Activated naive CD4-positive, alpha-beta T cell treated with Interleukin-2 at 50 U/mL for 16 hours (primary cell): ENCODE results near the gene NAA38.

Source experiments
- DNase-seq: peaks from one replicate; pipeline ENCODE4 v3.0.0-alpha.2; 2020

NAA38 gene

GRCh38 chr17:7839190-7839875, 18.0 kb downstream of the NAA38 start:
- DNase-seq, result no peak

- DNase-seq, result no peak
Observed at GRCh38 chr17:7838090-7839075, 19.0 kb downstream of the NAA38 start.

DNA sequence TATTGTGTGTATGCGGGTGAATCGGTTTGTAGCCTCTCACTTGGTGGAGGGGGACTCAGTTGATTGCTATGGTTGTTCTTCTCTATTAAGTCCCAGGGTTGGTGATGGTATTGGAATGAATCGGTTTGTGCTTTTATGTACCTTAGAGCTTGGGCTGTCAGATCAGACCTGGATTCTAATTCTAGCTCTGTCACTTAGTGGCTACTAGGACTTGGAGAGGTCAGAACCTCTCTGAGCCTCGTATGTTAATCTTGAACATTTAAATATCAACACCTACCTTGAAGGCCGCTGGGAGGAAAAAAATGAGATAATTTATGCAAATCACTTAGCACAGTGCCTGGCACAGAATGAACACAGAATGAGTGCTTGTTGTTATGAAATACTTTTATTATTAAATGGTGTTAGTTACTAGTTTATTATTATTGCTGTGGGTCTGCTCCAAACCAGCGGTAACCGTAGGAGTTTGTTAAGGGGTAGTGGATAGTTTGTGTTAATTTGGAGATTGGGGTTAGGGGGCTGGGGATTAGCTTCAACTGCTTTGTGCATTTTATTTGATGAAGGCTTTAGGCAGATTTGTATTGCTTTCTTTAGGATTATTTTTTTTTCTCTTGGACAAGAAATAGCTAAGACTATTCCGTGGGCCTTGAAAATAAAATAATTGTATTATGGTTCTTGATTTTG, 19.8 kb downstream of the NAA38 start:
- no peak for DNase-seq

DNA sequence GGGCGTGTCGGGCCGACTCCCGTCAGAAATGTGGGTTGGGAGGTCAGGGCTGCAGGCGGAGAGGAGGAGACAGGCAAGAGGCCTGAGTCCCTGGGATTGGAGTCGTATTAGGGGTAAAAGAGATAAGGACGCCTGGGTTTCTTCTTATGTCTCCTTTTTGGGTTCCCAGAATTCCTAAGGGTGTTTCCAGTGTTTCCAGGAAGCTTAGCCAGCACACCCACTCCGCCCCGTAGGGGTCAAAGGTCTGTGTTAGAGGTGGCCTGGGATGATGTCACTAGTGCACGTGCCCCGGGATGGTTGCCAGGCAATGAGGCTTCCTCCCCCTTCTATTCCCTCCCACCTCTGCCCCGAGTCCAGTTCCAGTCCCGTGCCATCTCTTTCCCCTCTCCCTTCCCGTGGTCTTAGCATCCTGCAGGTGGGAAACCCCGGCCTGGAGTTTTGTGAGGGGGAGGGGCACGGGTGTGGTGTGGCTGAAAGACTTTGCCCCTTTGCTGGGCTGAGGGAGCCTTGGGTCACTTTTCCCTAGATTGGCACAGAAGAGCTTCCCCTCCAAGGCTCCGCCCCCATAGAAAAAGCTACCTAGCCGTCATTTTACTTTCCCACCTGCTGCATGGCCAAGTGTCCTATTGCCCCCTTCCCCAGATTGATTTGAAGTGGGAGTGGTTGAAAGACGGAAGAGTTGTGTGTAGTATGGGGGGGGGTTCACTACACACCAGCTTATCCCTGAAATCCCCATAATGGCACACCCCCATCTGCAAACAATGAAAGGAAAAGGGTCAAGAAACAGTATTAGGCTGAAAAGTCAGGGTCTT, 20.6 kb downstream of the NAA38 start:
- peak; percentile 73 for DNase-seq

DNA sequence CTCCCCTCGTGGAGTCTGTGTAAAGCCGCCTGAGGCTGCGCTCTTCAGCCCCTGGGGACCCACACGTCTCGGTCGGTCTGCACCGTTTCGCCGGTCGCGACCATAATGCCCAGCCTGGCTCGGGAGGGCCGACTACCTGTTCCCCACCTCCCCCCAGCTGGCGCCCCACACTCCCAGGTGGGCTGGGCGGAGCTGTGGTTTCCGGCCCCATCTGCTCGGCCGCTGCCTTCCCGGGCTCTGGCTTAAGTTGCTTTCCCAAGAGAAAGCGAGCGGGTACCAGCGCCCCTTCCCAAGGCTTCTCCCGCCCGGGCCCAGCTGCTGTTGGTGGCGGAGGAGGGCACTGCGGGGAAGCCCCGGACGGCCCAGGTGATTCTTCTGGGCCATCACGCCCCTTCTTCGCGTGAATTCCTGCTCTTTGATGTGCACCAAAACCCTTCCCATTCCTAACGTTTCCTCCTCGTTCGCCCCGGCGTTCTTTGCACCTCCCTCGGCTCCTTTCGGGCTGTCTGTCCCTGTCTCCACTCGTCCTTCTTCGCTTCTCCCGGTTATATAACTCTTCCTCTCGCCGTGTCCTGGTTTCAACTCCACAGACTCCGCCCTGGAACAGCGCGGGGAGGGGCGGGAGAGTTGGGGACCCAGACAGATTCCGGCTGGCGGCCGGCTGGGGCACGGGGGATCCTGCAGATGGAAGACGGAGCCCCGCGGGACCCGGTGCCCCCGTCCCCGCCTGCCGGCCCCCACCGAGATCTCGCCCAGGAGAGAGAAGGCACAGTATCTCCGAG, 21.4 kb downstream of the NAA38 start:
- DNase-seq, result peak; percentile 48

GRCh38 chr17:7834957-7835813, 22.2 kb downstream of the NAA38 start:
- DNase-seq, result peak; percentile 87

GRCh38 chr17:7834542-7834956, 22.8 kb downstream of the NAA38 start:
- DNase-seq, result peak; percentile 59

GRCh38 chr17:7833795-7834541, 23.4 kb downstream of the NAA38 start, which contains the start of gene KDM6B:
KDM6B (plus strand) TSS chr17:7834217; CDS start chr17:7845555, 11,338 bp downstream.
- peak; percentile 89 for DNase-seq

DNA sequence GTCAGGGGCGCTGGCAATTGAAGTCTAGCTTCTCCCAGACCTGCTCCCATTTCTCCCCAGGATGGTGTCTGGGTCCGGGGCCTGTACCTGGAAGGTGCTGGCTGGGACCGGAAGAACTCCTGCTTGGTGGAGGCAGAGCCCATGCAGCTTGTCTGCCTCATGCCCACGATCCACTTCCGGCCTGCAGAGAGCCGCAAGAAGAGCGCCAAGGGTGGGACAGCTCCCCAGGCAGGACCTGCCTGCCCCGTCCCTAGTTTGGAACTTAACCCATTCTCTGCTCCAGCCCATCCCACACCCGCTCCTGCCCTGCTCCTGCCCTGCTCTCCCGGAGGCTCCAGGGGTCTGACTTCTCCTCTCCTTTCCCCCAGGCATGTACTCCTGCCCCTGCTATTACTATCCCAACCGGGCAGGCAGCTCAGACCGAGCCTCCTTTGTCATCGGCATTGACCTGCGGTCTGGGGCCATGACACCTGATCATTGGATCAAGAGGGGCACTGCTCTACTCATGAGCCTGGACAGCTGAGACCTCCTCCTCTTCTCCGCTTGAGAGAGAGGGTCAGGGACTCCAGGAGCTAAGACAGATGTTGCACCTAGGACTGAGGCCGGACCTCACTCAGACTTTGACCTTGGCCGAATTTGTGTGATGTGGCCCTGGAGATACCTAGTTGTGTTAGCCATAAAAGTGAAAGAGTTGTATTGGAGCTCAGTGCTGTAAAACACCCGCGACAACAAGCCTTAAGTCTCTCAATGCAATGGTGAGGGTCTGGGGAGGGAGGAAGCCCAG, 24.2 kb downstream of the NAA38 start:
- DNase-seq, result no peak

- DNase-seq, result no peak
Observed at GRCh38 chr17:7832431-7832830, 24.9 kb downstream of the NAA38 start.

GRCh38 chr17:7831233-7831632, 26.1 kb downstream of the NAA38 start:
- no peak for DNase-seq

GRCh38 chr17:7830616-7831015, 26.7 kb downstream of the NAA38 start:
- DNase-seq, result no peak

GRCh38 chr17:7825206-7825990, 32.0 kb downstream of the NAA38 start:
- DNase-seq, result no peak

DNA sequence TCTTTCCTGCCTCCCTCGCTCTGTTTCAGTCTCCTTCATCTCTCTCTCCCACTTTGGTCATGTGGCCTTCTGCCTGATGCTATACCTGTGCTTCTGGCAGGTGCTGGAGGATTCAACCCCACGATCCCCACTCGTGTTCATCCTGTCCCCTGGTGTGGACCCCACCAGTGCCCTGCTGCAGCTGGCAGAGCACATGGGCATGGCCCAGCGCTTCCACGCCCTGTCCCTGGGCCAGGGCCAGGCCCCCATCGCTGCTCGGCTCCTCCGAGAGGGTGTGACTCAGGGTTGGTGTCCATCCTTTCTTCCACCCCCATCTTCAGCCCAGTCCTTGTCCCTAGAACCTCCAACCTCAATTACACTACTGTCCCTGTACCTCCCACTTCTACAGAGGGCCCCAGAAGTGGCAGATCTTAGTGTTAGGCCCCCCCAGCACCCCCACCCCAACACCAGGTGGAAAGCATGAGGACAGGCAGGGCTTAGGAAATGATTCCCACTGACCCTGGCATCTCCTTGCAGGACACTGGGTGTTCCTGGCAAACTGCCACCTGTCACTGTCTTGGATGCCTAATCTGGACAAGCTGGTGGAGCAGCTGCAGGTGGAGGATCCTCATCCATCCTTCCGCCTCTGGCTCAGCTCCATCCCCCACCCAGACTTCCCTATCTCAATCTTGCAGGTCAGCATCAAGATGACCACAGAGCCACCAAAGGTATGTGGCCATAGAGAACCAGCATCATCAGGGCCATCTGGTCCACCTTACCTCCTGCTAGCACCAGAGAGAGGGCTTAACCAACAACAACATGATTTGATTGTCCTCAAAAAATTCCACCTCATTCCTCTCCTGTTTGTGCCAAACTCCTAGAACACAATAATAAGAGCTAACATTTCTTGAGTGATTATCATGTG, 33.1 kb downstream of the NAA38 start:
- DNase-seq, result no peak

DNA sequence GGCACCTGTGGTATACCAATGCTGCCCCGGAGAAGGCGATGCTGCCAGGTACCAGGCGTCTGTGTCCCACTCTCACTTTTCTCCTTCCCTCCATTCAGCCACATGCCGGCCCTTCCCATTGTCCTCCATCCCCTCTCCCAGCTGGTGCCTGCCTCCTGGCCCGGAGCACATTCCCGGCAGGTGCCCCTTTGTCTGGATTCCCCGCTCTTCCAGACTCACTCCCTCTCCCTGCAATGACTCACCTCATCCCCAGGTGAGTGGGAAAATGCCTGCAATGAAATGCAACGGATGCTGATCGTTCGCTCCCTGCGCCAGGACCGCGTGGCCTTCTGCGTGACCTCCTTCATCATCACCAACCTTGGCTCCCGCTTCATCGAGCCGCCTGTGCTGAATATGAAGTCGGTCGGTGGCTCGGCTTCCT, 33.8 kb downstream of the NAA38 start:
- DNase-seq, result no peak

DNA sequence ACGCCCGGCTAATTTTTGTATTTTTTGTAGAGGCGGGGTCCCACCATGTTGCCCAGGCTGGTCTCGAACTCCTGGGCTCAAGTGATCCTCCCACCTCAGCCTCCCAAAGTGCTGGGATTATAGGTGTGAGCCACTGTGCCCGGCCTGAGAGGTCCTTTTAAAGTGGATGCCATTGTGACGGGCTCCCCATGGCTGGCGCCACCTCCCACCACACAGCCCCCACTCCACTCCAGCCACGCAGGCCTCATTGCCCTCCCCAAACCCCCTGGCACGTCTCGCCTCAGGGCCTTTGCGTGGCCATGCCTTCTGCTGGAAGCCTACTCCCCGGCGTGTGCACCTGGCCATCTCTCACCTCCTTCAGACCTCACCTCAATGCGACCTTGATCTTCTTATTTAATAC, 35.2 kb downstream of the NAA38 start:
- no peak for DNase-seq

- no peak for DNase-seq
Observed at GRCh38 chr17:7820231-7820630, 37.1 kb downstream of the NAA38 start.
